ENCODE results near the gene OR52E2. TPM values are rescaled to one million over a fixed set of nuclear protein-coding genes. Genes with fewer than 3 reads are reported as not detected.

The OR52E2 gene
- total RNA-seq = not detected in 2 replicates

DNA sequence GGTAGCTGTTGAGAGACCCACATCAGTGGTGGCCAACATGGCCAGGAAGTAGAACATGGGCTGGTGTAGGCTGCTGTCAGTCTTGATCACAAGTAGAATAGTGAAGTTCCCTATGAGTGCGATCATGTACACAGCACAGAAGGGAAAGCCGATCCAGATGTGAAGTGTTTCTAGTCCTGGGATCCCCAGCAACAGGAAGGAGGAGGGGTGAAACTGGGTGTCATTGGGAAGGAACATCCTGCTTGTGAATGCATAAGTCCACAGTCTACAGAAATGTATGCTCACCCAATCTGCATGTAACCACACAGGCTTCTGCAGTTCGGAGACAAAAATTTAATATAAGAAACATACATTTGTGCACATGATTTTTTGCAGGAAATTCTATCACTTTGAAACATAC lies at the start of gene OR52E2:
TSS of gene OR52E2 (minus strand) at position 237 of the 400 bp plus-strand sequence. CDS start at position 237, 0 bp downstream.

DNA sequence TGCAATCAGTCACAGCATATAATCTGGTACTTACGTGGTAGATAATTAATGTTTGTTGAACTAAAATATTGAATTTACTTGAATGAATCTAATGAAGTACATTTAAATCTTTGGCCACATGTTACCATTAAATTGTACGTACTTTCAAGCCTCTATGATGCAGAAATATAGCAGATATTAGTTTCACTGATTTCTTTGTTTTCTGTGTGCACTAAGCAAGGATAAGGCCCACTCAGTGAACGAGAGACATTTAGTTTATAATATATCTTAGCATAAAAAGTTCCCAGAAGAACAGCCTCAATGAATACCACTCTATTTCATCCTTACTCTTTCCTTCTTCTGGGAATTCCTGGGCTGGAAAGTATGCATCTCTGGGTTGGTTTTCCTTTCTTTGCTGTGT lies 9.8 kb upstream of the OR52E2 start, which contains the start of gene OR52E1:
TSS of gene OR52E1 (plus strand) at position 301 of the 400 bp plus-strand sequence.

DNA sequence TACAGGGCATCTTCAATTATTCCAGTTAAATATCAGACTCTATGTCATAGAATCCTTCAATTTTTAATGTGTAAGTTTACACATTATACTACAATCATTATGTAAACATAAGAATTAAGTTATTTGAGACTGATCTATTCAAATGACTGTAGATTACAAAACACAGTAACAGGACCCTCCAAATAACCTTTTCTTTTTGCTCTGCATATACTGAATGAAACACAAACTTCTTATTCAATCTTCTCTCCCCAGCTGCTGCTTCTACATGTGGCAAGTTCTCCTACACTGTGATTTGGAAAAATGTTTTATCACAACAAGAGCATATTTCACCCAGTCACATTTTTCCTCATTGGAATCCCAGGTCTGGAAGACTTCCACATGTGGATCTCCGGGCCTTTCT lies 13.2 kb downstream of the OR52E2 start, which contains the start of gene OR52J3:
TSS of gene OR52J3 (plus strand) at position 301 of the 400 bp plus-strand sequence. CDS start at position 301, 0 bp downstream.

Other genes with a start within 250 kb of the OR52E2 start
- gene OR51F2, start 238.3 kb downstream of the OR52E2 start, total RNA-seq = not detected in 2 replicates
- gene OR51S1, start 210.4 kb downstream of the OR52E2 start, total RNA-seq = not detected in 2 replicates
- gene OR51T1, start 177.7 kb downstream of the OR52E2 start, total RNA-seq = not detected in 2 replicates
- not detected in 2 replicates for gene OR51A7, start 155.8 kb downstream of the OR52E2 start, total RNA-seq
- not detected in 2 replicates for gene OR51G2, start 140.3 kb downstream of the OR52E2 start, total RNA-seq
- gene OR51G1, start 135.3 kb downstream of the OR52E2 start, total RNA-seq = not detected in 2 replicates
- gene OR51A4, start 112.0 kb downstream of the OR52E2 start, total RNA-seq = not detected in 2 replicates
- not detected in 2 replicates for gene OR51A2, start 103.9 kb downstream of the OR52E2 start, total RNA-seq
- gene OR51L1, start 64.8 kb downstream of the OR52E2 start, total RNA-seq = not detected in 2 replicates
- gene OR52J3, start 13.1 kb downstream of the OR52E2 start, total RNA-seq = not detected in 2 replicates
- not detected in 2 replicates for gene OR52E1, start 9.9 kb upstream of the OR52E2 start, total RNA-seq
- not detected in 2 replicates for gene OR52A5, start 78.7 kb upstream of the OR52E2 start, total RNA-seq
- gene OR52A1, start 95.1 kb upstream of the OR52E2 start, total RNA-seq = not detected in 2 replicates
- gene OR51V1, start 141.1 kb upstream of the OR52E2 start, total RNA-seq = not detected in 2 replicates
- gene HBB, start 167.4 kb upstream of the OR52E2 start, total RNA-seq = not detected in 2 replicates
- gene HBD, start 174.9 kb upstream of the OR52E2 start, total RNA-seq = not detected in 2 replicates
- gene HBG1, start 190.2 kb upstream of the OR52E2 start, total RNA-seq = not detected in 2 replicates
- gene HBG2, start 195.2 kb upstream of the OR52E2 start, total RNA-seq = not detected in 2 replicates
- gene HBE1, start 210.3 kb upstream of the OR52E2 start, total RNA-seq = 0.89 TPM in 1 of 2 replicates, not detected in the other
- gene OR51B4, start 242.3 kb upstream of the OR52E2 start, total RNA-seq = not detected in 2 replicates

Measured in bronchus fibroblast of lung (primary cell).